HG03060 (cell line): ENCODE results near the gene TMEM154.
"Not testable (repeated sequence)": the region's sequence is repeated elsewhere in the genome, so short reads cannot be mapped to it uniquely, and the experiment has no call there.

Experiments
- ATAC-seq: cut with Tn5 transposase; IDR thresholded peaks from one replicate; pipeline ENCODE4 v1.9.1; 2021; ENCODE audit warnings: low read depth, moderate number of reproducible peaks; ENCODE audit not compliant: unreplicated experiment

TMEM154 gene

DNA sequence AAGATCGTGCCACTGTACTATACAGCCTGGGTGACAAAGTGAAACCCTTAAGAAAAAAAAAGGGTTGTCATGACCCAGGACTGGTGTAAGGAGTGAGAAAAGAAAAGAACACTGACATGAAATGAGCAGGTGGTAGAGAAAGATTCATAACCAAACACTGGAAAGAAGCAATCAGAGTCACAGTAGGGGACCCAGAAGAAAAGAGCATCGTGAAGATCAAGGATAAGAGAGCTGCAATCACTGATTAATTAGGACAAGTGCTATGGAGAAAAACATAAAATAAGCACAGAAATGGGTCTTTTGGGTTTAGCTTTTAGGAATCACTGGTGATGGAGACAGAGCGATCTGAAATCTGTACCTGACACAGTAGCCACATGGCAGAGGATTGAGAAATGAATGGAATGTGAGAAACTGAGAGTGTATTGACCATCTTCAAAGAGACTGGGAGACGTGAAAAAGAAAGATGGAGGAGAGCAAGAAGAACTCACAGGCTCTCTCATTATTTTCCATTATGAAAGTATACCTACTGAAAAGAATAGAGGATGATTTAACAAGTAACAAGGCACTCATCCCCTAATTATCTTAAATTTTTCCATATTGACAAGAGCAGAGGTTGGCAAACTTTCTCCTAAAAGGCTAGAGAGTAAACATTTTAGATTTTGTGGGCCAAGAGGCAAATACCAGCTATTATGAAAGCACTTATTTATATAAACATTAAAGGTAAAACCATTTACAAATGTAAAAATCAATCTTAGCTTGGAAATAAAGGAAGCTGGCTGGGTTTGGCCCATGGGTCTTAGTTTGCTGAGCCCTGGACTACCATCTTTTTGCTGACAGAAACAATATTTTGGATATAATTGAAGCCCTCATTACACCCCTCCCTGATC, 7.3 kb downstream of the TMEM154 start:
- ATAC-seq, result no peak

DNA sequence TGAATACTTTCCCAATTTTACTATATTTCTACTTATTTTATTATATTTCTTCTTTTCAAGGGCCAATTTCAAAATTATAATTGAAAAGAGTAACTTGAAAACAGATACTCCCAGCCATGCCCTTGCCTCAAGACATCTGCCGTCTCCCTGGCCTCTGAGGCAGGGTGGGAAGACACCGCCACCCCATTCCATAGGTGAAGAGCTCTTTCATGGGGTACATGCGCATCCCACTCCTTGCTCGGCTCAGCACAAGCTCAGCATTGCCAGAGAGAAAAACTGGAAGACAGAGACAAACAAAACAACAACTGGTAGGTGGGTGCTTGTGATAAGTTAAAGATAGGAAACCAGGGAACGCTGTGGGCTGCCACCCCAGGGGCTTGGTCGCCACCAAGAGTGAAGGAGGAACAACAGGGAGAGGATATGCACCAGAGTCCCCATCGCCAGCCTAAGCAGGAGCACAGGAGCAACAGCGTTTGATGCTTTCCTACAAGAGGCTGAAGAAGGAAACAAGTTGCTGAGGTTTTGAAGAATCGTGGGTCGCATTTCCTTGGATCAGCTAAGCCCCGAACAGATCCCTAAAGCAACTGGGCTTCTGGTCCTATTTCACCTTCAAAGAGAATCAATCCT, 11.3 kb downstream of the TMEM154 start:
- no peak for ATAC-seq

DNA sequence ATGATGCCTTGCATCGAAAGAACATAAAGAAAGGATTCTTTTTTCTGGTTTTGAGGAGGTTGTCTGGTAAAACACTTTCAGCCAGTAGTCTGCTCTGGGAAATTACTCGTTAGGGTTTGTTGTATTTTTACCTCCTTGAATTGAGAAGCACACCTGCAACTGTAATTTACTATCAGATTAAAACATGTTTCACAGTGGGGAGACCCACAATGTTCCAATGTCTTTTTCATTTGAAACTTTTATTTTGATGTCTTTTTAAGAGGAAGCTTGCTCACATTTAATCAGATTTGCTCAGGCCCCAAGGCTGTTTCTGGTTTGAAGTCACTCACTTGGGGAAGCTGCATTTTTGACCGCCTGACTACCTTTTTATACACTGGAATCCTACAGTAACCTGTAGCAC, 12.0 kb downstream of the TMEM154 start:
- ATAC-seq, result no peak

DNA sequence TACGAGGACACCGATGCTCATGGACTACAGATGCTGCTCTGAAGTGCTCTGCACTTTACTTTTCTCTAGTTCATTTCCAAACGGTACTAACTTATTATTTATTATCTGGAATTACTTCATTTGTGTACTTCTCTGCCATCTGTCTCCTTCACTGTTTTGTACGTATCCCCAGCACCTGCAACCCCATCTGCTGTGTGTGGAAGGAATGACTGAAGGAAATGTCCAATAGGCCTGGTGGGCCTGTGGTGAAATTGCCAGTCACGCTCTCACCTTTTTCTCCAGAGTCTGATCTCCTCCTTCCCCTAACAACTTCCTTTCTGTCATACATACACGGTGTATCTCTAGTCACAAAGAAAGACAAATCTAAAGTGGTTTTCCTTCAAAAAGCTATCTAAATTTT, 12.9 kb downstream of the TMEM154 start:
- no peak for ATAC-seq

DNA sequence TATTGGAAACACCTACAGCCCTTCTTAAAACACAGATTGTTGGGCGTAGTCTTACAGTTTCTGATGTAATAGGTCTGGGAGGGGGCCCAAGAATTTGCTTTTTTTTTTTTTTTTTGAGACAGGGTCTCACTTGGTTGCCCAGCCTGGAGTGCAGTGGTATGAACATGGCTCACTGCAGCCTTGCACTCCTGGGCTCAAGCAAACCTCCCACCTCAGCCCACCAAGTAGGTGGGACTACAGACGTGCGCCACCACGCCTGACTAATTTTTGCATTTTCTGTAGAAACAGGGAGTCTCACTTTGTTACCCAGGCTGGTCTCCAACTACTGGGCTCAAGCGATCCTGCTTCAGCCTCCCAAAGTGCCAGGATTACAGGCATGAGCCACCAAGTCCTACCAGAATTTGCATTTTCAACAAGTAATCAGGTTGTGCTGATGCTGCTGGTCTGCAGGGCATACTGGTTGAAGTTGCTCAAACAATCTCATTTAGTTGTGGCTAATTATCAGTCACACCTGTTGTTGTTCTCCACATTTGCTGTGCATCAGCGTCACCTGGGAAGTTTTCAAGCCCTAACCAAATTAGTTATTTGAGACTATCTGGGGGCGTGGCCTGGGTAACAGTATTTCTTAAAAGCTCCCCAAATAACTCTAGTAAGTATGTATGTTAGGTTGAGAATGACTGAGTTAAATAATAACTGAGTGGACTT, 14.0 kb downstream of the TMEM154 start:
- no peak for ATAC-seq

DNA sequence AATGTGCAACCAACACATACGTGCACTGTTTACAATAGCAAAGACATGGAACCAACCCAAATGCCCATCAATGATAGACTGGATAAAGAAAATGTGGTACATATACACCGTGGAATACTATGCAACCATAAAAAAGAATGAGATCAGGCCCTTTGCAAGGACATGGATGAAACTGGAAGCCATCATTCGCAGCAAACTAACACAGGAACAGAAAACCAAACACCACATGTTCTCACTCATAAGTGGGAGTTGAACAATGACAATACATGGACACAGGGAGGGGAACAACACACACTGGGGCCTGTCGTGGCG, 15.8 kb downstream of the TMEM154 start:
- not testable (repeated sequence) for ATAC-seq

DNA sequence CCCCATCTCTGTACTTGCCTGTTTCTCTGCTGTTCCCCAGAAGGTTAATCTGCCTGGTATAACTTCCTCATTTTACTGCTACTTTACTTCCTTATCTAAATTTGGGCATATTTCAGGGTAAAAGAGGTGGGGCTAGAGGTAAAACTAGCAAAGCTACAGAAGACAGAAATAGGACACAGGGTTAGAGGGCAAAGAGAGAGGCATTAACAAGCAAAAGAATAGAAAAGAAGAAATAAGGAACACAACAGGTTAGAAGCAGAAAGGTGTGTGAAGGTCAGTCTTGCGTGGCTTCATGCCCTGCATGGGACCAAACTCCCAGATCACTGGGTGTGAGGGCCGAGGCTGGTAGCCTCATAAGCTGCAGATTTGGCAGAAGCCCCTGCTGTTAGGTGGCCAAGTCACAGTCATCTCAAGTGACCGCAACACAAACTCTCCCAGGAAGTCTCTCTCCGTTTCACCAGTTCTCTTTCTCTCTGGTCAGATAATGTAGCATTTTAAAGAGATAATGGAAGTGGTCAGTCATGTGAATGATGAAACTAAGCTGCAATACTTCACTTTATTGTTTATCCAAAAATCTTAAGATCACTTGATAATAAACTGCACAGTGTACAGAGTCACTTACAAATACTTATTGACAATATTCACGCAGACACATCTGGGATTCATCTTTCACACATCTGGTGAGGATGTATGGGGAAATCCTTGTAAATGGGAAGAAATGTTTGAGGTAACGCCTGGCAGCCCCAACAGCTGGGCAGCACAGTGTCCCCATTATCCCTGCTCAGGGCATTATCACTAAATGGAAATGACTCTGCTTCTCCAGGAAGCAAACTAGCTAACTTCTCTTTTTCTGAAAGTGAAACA, 16.4 kb downstream of the TMEM154 start:
- ATAC-seq, result peak; percentile 53

DNA sequence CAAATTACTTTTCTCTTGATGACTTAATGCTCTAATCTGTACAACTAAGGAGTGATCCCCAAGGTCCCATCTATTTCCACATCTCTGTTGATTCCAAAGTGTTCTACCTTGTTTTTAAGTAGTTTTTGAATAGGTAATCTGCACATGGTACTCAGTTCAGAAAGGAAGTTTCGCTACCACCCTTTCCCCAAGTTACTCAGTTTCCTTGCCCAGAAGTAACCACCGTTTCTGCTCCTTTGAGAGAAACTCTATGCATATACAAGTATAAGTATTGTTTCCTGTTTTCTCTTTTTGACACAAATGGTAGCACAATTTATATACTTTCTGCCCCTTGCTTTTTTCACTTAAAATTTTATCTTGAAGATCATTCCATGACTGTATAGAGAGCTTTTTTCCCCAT, 18.1 kb downstream of the TMEM154 start:
- no peak for ATAC-seq

DNA sequence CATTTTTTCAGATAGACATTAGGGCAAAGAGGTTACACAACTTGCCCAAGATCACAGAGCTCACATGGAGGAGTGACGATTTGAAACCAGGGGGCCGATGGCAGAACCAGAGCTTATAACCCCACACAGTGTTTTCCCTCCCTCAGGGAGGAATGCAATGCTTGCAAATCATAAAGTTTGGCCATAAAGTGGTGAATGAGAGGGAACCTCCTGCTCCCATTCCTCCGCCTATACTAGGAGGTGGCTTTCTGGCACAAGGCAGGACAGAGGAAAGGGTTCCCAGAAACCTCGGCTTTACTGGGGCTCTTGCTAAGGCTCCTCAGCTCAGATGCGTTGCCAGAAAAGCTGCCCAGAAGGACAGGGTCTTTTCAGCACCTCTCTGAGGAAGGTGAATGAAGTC, 19.3 kb downstream of the TMEM154 start:
- ATAC-seq, result no peak

DNA sequence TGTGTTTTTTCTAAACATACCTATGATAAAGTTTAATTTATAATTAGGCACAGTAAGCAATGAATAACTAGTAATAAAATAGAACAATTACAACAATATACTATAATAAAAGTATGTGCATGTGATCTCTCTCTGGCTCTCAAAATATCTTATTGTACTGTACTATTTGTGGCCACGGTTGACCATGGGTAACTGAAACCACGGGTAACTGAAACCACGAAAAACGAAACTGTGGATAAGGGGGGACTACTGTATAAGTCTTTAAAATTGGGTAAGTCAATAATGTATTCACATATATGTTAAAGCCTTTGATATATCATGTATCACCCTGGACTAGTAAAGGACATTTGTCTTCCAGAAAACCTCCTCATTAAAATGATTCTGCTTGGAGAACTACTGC, 20.0 kb downstream of the TMEM154 start:
- ATAC-seq, result no peak

DNA sequence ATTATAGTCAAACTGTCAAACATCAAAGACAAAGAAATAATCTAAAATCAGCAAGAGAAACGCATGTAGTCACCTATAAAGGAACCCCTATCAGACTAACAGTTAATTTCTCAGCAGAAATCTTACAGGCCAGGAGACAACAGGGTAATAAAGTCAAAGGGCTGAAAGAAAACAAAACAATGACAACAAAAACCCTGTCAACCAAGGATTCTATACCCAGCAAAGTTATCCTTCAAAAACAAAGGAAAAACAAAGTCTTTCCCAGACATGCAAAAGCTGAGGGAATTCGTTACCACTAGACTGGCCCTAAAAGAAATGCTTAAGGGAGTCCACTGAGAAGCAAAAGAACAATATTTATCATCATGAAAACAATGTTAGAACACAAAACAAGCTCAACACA, 22.1 kb downstream of the TMEM154 start:
- no peak for ATAC-seq

DNA sequence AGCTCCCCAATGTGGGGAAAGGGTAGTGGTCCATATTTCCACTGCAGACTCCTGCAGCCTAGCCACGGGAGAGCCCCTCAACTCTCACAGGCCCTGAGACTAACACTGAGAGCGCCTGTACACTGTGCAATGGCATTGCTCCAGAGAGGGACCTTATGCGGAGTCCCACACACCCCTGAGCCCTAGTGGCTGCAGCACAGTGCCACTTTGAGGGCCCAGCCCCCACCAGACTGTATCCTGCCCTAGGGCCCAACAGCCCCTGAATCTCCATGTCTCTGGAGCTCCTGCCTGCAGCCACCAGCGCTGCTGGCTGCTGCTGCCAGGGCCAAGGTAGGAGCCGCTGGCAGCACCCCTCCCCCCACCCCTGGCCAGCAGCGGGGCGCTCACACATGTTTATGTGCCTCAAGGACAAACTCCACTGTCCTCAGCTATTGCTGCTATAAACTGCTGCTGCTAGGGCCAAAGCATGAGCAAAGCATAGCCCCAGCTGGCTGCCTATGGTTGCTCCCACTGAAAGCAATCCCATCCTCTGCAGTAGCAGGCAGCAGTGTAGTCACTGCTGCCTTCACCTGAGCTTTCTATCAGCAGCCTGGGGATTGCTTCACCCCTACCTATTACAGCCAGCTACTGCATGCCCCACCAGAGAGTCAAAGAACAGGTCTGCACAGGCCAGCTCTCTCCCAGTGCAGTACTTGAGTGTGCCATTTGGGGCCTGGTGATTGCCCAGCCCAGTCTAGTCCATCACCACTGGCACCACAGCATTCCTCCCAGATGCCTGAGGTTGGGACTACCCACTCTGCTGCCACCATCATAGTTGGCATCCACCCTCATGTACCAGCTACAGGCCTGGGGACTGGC, 24.3 kb downstream of the TMEM154 start:
- no peak for ATAC-seq

DNA sequence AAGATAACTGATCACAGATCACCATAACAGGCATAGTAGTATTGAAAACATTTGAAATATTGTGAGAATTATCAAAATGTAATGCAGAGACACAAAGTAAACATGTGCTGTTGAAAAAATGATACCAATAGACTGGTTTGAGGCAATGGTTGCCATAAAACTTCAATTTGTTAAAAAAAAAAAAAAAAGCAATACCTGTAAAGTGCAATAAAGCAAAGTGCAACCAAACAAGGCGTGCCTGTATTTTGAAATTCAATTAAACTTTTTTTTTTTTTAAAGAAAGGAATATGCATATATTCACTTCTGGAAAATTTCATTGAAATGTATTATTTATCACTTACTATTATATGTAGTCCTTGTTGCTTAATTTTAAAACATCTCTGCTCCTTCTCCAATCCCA, 27.7 kb downstream of the TMEM154 start:
- ATAC-seq, result no peak

DNA sequence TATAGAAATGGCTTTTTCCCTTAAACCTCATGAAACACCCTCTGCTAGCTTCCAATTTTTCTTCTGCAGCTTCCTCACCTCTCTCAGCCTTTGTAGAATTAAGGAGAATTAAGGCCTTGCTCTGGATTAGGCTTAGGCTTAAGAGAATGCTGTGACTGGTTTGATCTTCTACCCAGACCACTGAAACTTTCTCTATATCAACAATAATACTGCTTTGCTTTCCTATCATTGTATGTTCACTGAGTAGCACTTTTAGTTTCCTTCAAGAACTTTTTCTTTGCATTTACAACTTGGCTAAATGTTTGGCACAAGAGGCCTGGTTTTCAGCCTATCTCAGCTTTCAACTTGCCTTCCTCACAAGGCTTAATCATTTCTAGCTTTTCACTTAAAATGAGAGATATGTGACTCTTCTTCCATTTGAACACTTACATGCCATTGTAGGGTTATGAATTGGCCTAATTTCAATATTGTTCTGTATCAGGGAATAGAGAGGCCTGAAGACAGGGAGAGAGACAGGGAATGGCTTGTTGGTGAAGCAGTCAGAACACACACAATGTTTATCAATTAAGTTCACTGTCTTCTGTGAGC, 28.2 kb downstream of the TMEM154 start:
- no peak for ATAC-seq

DNA sequence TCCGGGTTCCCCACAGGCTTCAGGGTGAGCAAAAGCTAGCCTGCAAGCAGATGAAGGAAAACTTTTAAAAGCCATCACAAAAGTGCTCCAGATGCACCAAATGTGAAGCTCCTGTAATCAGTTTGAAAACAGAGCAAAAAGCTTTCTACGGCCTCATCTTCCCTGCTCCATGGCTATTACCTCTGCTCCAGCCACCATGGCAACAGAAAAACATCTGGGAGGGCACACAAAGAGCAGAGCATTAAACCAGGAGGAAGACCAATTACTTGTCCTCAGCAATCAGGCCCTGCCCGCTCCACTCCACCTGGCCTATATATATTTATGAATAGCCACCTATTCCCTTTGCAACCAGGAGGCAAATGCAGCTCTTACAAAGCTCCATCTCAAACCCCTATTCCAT, 33.6 kb downstream of the TMEM154 start:
- no peak for ATAC-seq

DNA sequence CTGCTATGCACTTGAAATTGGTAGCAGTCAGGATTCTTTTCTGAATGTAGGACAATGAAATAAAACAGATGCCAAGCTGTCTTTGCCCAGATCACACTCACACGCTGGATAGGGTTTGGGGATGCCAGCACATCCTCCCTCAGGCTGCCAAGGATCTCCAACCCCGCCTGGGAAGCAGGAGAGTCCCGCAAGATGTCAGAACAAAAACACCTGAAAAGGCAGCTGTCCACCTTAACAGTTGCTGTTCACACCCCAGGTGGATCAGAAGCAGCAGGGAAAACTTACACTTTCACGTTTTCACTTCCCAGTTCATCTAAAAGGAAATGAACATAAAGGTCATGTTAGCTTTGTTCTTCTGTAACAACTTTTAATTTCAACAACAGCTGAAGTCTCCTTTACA, 35.7 kb downstream of the TMEM154 start:
- no peak for ATAC-seq

DNA sequence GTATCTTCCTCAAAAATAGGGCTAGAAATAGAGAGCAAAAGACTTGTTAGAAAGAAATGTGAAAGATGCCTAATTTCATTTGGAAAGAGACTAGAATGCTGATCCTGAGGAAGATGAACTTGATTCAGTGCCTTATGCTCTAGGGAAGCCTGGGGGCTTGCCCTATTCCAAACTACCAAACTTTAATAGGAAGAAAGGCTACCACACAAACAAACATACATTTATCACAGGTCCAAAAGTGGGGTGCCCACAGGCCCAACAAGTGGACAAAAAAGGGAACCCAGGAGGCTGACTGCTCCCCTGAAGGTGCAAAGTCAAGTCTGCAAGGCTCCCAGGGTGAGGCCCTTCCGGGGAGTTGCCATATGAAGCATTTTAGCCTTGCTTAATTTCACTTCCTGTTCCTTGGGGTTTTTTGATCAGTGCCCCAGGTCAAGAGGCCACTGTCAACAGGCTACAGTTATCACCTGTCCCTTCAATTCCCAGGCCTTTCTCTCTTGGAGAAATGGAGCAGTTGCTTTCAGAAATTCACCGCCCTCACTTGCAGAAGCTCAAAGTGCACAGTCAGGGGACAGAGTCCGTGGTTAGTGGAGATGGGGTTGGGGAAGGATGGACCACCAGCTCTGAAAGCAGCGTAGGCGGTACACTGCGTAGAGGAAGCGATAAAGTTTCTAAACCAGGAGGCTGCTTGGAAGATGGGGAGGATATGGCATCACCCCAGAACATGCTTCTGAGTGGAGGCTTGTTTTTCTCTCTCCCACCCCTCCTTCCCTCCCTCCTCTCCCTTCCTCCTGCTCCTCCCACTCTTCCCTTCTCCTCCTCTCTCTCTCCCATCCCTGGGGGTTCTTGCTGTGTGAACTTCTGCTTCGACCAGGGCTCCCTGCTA, 36.4 kb downstream of the TMEM154 start:
- ATAC-seq, result peak; percentile 87

DNA sequence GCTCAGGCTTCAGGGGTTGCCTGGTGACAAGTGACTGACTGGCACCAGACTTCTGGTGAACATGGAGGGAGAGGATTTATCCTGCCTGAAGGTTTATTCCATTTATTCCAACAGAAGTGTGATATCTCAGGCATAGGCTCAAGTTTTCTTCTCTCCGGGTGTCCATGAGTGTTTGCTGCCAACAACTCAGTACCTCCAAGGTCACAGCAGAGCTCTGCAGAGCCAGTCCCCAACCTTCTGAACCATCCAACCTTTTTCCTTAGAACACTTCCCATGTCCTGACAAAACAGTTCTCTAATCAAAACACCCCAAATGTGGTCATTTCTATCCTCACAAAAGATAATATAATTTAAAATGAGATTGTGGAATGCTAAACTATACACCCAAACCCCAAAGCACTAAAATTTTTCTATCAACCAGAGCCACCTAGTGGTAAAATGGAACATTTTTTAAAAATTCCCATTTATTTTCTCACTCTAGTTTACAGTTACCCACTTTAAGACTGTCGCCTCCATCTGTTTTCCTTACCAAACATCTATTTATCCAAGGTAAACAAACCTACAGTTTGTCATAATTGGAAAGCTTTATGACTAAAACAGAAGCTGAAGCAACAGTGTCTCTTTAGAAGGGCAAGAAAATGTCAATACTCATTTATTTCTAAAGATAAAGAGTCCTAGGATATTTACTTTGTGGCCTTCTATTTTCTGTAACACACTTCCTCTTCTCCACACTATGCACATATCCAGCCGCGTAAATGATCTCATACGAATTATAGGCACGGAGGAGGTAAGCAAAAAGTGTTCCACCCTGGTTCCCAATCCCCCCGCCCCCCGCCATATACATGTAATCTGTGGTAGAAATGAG, 39.5 kb downstream of the TMEM154 start:
- no peak for ATAC-seq
